HG03064 (cell line): ENCODE measurements around the gene GALNS.
"Not testable (repeated sequence)": the region's sequence is repeated elsewhere in the genome, so short reads cannot be mapped to it uniquely, and the experiment has no call there.

Experiments used
- ATAC-seq: cut with Tn5 transposase; IDR thresholded peaks from one replicate; pipeline ENCODE4 v1.9.1; 2021; ENCODE audit warnings: low read depth; ENCODE audit not compliant: unreplicated experiment

Gene GALNS

GRCh38 chr16:88789594-88789993 lies 67.2 kb downstream of the GALNS start:
- no peak for ATAC-seq

DNA sequence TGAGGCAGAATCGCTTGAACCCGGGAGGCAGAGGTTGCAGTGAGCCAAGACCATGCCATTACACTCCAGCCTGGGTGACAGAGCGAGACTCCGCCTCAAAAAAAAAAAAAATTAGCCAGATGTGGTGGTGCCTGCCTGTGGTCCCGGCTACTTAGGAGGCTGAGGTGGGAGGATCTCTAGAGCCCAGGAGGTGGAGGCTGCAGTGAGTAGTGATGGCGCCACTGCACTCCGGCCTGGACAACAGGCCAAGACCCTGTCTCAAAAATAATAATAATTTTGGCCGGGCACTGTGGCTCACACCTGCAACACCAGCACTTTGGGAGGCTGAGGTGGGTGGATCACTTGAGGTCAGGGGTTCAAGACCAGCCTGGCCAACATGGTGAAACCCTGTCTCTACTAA lies 68.0 kb downstream of the GALNS start:
- not testable (repeated sequence) for ATAC-seq

DNA sequence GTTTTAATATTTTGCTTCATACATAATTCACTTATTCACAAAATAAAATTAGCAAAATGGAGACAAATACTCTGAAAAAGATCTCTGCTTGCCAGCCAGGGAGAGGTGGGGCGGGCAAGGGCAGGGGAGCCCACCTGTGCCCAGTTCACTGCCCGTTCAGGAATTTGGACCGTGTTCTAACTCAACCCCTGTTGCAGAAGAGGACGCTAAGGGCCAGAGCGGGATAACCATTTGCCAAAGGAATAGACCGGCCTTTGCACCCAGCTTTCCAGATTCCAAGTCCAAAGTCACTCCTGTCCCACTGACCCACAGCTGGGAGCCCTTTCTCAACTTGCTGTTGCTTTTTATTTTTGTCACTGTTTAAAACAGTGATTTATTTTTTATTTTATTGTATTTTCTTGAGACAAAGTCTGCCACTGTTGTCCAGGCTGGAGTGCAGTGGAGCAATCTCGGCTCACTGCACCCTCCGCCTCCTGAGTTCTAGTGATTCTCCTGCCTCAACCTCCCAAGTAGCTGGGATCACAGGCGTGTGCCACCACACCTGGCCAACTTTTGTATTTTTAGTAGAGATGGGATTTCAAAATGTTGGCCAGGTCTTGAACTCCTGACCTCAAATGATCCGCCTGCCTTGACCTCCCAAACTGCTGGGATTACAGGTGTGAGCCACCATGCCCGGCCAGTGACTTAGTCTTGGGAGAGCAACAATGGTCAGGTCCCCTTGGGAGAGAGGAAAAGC lies 69.0 kb downstream of the GALNS start:
- ATAC-seq, result no peak

DNA sequence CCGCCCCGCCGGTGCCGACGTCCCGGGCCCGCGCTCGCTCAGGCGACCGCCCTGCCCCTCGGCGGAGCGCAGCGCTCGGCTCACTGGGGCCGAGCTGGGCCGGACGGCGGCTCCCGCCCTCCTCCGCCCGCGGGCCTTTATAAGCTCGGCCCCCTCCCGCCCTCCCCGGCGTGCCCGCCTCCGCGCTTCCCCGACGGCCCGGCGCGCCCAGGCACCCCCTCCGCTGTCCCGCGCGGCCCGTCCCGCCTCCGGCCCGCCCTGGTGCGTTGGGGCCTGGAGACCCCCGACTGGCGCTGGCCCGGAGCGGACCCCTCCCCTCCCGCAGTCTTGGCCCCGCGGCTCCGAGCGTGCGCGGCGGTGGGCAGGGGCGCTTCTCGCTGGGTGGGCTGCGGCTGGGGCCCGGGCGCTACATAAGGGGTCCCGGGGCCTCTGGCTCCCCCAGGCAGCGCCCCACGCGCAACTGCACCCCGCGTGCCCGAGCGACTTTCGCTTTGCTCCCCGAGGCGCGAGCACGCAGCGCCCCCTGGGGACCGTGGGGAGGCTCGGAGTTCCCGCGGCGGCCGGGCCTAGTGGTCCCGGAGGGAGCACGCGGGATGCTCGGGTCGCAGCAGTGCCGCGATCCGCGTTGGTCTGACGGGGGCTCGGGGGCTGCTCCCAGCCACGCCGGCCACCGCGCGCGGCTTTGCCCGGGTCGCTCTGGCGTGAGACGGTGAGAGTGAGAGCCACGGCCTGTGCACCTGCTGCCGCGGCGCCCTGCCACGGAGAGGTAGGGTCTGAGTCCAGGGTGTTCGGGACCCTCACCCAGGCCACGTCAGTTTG lies 71.4 kb downstream of the GALNS start, which contains the start of gene PIEZO1:
TSS of gene PIEZO1 (minus strand) at position 115 of the 819 bp plus-strand sequence. CDS start 256 bp downstream, outside the sequence.
- ATAC-seq, result no peak

GRCh38 chr16:88784856-88785105 lies 72.0 kb downstream of the GALNS start:
- ATAC-seq, result no peak

- ATAC-seq, result no peak
Measured at GRCh38 chr16:88784074-88784855, 72.5 kb downstream of the GALNS start.

DNA sequence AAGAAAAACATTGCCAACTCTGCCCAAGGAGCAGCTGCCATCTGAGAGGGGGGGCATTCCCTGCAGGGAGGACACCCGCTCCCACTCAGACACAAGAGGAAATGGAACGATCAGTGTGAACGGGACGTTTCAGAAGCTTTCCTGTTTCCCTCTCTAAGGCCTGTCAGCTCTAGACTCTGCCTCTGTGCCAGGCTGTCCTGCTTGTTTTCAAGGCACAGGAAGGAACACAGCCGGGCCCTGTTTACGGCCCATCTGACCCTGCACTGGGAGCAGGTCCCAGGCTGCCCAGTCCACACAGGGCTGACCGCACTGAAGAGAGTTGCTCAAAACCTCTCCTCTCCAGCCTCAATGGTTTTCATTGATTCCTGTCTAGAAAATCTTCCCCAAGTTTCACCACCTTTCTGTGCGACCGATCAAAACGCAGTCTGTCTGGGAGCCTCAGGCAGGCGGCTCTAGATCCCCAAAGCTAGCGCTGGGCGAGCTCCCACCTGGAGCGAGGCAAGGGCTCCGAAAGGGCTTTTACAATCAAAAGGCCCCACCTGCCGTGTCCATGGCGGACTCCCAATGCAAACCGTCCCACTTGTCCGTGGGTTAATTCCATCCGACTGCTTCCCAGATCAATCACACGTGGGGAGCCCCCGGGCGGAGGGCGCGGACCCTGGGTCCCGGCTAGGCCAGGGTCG lies 73.2 kb downstream of the GALNS start:
- ATAC-seq, result no peak

DNA sequence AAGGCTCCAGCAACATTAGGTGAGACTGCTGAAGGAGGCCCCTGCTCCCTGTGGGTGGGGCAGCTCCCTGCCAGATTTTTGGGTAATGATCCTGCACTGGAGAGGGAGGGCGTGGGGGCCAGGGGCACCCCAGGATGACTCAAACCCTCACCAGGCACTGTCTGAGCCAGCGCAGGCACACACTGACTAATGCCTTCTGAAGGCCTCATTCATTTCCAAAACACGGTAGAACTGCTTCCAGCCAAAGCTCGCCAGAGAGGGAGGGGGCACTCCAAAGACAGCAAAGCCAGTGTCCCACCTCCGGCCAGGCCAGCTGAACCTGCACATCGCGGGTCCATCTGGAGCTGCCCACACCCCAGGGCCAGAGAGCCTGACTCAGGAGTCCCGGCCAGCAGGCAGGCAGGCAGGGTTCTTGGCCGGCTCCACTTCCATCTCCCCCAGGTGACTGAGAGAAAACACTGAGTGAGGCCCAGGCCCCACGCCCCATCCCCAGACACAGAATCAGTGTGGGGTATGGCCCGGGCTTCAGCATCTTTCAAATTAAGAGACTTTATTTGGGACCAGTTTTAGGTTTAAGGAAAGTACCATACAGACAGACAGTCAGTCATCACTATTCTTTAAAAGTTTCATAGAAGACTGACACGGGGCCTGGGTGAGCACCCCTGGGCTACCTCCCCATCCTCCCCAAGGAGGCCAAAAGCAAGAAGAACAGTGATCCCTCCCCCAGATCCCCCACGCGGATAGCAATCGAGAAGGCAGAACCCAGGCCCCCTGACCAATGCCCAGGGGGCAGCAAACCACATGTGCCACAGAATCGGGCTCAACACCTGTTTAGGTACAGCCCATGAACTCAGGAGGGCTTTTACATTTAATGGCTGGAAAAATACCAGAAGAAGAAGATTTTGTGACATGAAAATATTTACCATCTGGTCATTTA lies 74.0 kb downstream of the GALNS start:
- no peak for ATAC-seq

GRCh38 chr16:88781140-88782077 lies 75.3 kb downstream of the GALNS start:
- no peak for ATAC-seq

GRCh38 chr16:88780142-88781062 lies 76.3 kb downstream of the GALNS start:
- no peak for ATAC-seq

DNA sequence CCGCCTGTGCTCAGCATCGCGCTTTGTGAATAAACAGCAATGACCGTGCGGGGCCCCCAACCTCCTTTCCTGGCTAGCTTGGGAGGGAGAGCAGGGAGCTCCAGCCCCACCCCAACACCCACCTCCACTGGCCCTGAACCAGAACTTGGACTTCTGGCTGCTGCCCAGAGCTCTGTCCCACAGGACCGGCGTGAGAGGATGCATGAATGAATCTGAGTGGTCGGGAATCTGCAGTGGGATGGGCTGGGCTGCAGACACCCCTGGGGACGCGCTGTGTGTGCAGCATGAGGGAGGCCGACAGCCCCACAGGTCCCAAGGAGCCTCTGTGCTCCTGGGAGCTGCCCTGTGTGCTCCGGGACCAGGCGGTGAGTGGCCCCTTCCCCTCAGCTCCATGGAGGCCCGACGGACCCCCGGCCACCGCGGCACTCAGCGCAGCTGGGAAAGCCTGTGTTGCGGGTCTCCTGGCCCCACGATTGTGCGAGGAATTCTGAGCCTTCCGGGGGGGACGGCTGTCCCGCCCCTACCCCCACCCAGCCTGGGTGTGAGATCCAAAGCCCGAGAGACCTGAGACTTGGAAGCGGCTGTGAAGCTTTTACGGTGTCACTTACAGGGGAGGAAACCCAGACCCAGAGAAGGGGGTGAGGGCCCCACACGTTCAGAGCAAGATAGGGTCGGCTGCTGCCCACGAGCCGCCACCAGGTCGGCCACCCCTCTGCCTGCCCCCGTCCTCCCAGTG lies 77.2 kb downstream of the GALNS start:
- ATAC-seq, result no peak

- ATAC-seq, result no peak
Measured at GRCh38 chr16:88778541-88779065, 78.1 kb downstream of the GALNS start.

DNA sequence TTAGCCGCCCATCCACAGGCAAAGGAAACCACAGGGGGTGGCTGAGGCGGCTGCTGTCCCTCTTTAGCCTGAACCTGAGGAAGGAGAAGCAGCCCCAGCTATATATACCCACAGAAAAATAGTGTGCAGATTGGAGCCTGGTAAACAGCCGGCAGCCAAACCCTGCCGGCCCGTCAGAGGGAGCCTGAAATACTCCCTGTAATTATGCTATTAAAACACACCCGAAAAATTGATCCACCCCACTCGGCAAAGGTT lies 78.5 kb downstream of the GALNS start:
- ATAC-seq, result no peak

- no peak for ATAC-seq
Measured at GRCh38 chr16:88777471-88778270, 79.1 kb downstream of the GALNS start.

DNA sequence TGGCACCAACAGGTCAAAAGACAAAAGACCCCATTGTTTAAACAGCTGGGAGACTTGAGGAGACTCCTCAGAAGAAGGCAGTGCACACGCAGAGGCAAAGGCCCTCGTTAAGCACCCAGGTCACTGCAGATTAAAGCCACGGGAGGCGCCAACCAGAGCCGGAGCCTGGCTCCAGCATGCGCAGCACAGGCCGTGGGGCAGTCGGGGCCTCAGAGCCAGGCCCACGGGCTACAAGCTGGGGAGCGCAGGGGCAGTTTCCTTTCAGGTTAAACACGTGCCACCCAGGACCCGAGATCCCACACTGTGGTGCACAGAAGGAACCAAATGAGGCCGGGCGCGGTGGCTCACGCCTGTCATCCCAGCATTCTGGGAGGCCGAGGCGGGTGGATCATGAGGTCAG lies 80.9 kb downstream of the GALNS start:
- ATAC-seq, result no peak
